IMR-90 (cell line): ENCODE measurements around the gene ZMAT5. TPM values are rescaled to one million over a fixed set of nuclear protein-coding genes. Genes with fewer than 3 reads are reported as not detected.

Experiments
- ATAC-seq: fragments of 200-7000 bp; cut with Tn5 transposase; 2 replicates; pipeline ENCODE4 v1.9.1; 2020; ENCODE audit warnings: low read depth, mild to moderate bottlenecking, moderate library complexity
- BruUV-seq: library from RNA; stranded (reverse); fragments of 400-500 nt; replicated peaks from 2 replicates; lab custom pipeline; 2021; lab: Mats Ljungman, UMichigan
- CTCF ChIA-PET: fragments of 300-600 bp; formaldehyde crosslinking; extraction: SDS; loops from one replicate; lab custom pipeline; 2021; ENCODE audit warnings: antibody characterized with exemption; lab: Yijun Ruan, JAX
- POLR2A ChIA-PET: fragments of 300-600 bp; sonication (Branson Sonifier 250); formaldehyde crosslinking; loops from one replicate; lab custom pipeline; 2022; ENCODE audit warnings: antibody characterized with exemption; ENCODE audit not compliant: unreplicated experiment; lab: Charles Lee
- DNase-seq: peaks from one replicate; pipeline ENCODE4 v3.0.0; 2013
- H2AFZ ChIP-seq: replicated peaks from 2 replicates; pipeline ENCODE3; 2013; ENCODE audit warnings: low read length, mild to moderate bottlenecking; ENCODE audit not compliant: poor library complexity
- H2AK5ac ChIP-seq: 2 replicates; pipeline ENCODE4 v1.6.1; 2013; ENCODE audit warnings: low read depth, low read length, inconsistent platforms
- H2AK9ac ChIP-seq: replicated peaks from 2 replicates; pipeline ENCODE3; 2013; ENCODE audit warnings: mild to moderate bottlenecking, low read depth, low read length, moderate library complexity; ENCODE audit not compliant: poor library complexity
- H2BK120ac ChIP-seq: 2 replicates; pipeline ENCODE4 v1.6.1; 2013; ENCODE audit warnings: low read depth, low read length, inconsistent platforms
- H2BK15ac ChIP-seq: 3 replicates; pipeline ENCODE4 v1.6.1; 2013; ENCODE audit warnings: low read depth, low read length, inconsistent platforms
- H2BK20ac ChIP-seq: 2 replicates; pipeline ENCODE4 v1.6.1; 2013; ENCODE audit warnings: low read depth, mild to moderate bottlenecking, inconsistent platforms, low read length, moderate library complexity
- H2BK5ac ChIP-seq: 2 replicates; pipeline ENCODE4 v1.6.1; 2013; ENCODE audit warnings: mild to moderate bottlenecking, low read depth, low read length, inconsistent platforms; ENCODE audit not compliant: poor library complexity, severe bottlenecking
- H3K14ac ChIP-seq: replicated peaks from 2 replicates; pipeline ENCODE4 v1.6.1; 2013; ENCODE audit warnings: low read depth, low read length, inconsistent platforms
- H3K18ac ChIP-seq: 2 replicates; pipeline ENCODE4 v1.6.1; 2013; ENCODE audit warnings: low read depth, low read length, control low read depth
- H3K23ac ChIP-seq: 2 replicates; pipeline ENCODE4 v1.6.1; 2013; ENCODE audit warnings: low read depth, low read length, inconsistent platforms
- H3K27ac ChIP-seq: 2 replicates; pipeline ENCODE4 v1.5.1; 2013; ENCODE audit warnings: mild to moderate bottlenecking, control low read depth, low read length; ENCODE audit not compliant: insufficient read depth
- H3K27me3 ChIP-seq: 2 replicates; pipeline ENCODE4 v1.6.1; 2013; ENCODE audit warnings: low read length; ENCODE audit not compliant: control insufficient read depth, insufficient read depth
- H3K36me3 ChIP-seq: 2 replicates; pipeline ENCODE4 v1.6.1; 2013; ENCODE audit warnings: low read length, mixed read lengths; ENCODE audit not compliant: control insufficient read depth, insufficient read depth
- H3K4ac ChIP-seq: 2 replicates; pipeline ENCODE4 v1.6.1; 2013; ENCODE audit warnings: low read depth, low read length, inconsistent platforms
- H3K4me1 ChIP-seq: 2 replicates; pipeline ENCODE4 v1.6.1; 2013; ENCODE audit warnings: low read length, mixed read lengths; ENCODE audit not compliant: control insufficient read depth, insufficient read depth
- H3K4me2 ChIP-seq: 2 replicates; pipeline ENCODE4 v1.6.1; 2013; ENCODE audit warnings: low read depth, mild to moderate bottlenecking, control low read depth, low read length, moderate library complexity
- H3K4me3 ChIP-seq: 2 replicates; pipeline ENCODE4 v1.5.1; 2013; ENCODE audit warnings: low read depth, mild to moderate bottlenecking, control low read depth, low read length, moderate library complexity; ENCODE audit not compliant: insufficient read depth
- H3K56ac ChIP-seq: 2 replicates; pipeline ENCODE4 v1.6.1; 2013; ENCODE audit warnings: low read length, inconsistent platforms; ENCODE audit not compliant: insufficient read depth; ENCODE audit errors: extremely low read depth
- H3K79me1 ChIP-seq, 2 experiments: 2 replicates each; pipeline ENCODE4 v1.6.1; 2013; ENCODE audit warnings: low read length in 2 of 2, inconsistent platforms in 1 of 2, low read depth in 1 of 2
- H3K9ac ChIP-seq: 2 replicates; pipeline ENCODE4 v1.6.1; 2013; ENCODE audit warnings: low read depth, low read length, control low read depth
- H3K9me1 ChIP-seq: 2 replicates; pipeline ENCODE4 v1.6.1; 2013; ENCODE audit warnings: low read length, inconsistent platforms; ENCODE audit not compliant: insufficient read depth
- H3K9me3 ChIP-seq: 2 replicates; pipeline ENCODE4 v1.6.1; 2013; ENCODE audit warnings: low read length; ENCODE audit not compliant: control insufficient read depth, insufficient read depth
- H4K20me1 ChIP-seq: 2 replicates; pipeline ENCODE4 v1.6.1; 2013; ENCODE audit warnings: low read length, inconsistent platforms; ENCODE audit not compliant: insufficient read depth
- H4K5ac ChIP-seq: 2 replicates; pipeline ENCODE4 v1.6.1; 2013; ENCODE audit warnings: mild to moderate bottlenecking, low read depth, low read length, control low read depth
- H4K8ac ChIP-seq, 2 experiments: 2 replicates each; pipeline ENCODE4 v1.6.1; 2013; ENCODE audit warnings: low read depth in 2 of 2, low read length in 2 of 2, control low read depth in 1 of 2, inconsistent platforms in 1 of 2
- H4K91ac ChIP-seq: 2 replicates; pipeline ENCODE4 v1.6.1; 2013; ENCODE audit warnings: low read depth, low read length, inconsistent platforms; ENCODE audit not compliant: insufficient read depth
- CEBPB ChIP-seq: IDR thresholded peaks from 2 replicates; pipeline ENCODE4 v1.6.1; 2012; ENCODE audit warnings: low read depth, low read length, improper control_type of control experiment
- CHD1 ChIP-seq: IDR thresholded peaks from 2 replicates; pipeline ENCODE4 v1.6.1; 2012; ENCODE audit warnings: low read depth, low read length, improper control_type of control experiment
- MXI1 ChIP-seq: IDR thresholded peaks from 2 replicates; pipeline ENCODE4 v1.6.1; 2012; ENCODE audit warnings: low read depth, mild to moderate bottlenecking, low read length, moderate library complexity, borderline replicate concordance
- POLR2A ChIP-seq: IDR thresholded peaks from 2 replicates; pipeline ENCODE4 v1.6.1; 2012; ENCODE audit warnings: mild to moderate bottlenecking, low read depth, low read length
- RCOR1 ChIP-seq: IDR thresholded peaks from 2 replicates; pipeline ENCODE4 v1.6.1; 2012; ENCODE audit warnings: mild to moderate bottlenecking, low read length, improper control_type of control experiment; ENCODE audit not compliant: insufficient replicate concordance
- USF2 ChIP-seq: fragments of 150-350 bp; IDR thresholded peaks from 2 replicates; pipeline ENCODE4 v1.6.1; 2017; ENCODE audit warnings: mild to moderate bottlenecking, antibody characterized with exemption, low read length, low read depth
- WGBS, 2 experiments: methylation state at CpG; one replicate each; pipeline versions ENCODE4 v1.1.5 to v1.1.7; 2013; ENCODE audit warnings: missing lambda C conversion rate in 2 of 2; ENCODE audit not compliant: insufficient read length in 1 of 2; ENCODE audit errors: extremely low coverage in 2 of 2; 5-methylcytosine and 5-hydroxymethylcytosine counted together
- dilution Hi-C: fragments of 300-500 bp; cut with HindIII; formaldehyde crosslinking; loops from one replicate; pipeline ENCODE4 v1.14.3; 2018; ENCODE audit warnings: low sequenced_read_pairs; ENCODE audit not compliant: unreplicated experiment
- in situ Hi-C: fragments of 300-500 bp; cut with MboI; formaldehyde crosslinking; loops from 3 replicates; pipeline ENCODE4 v1.14.3; 2019; ENCODE audit warnings: low sequenced_read_pairs, inconsistent platforms, mixed read lengths
- intact Hi-C: fragments of 100-400 bp; cut with micrococcal nuclease; formaldehyde crosslinking; loops from 2 replicates; pipeline ENCODE4 v1.10.0; 2022
- polyA plus RNA-seq, 3 experiments: library from polyadenylated mRNA; depleted of rRNA; stranded (reverse); fragments of >200 nt; gene quantifications; 2 replicates each; pipeline ENCODE4 v1.2.3, GENCODE V29; 2012; ENCODE audit warnings: low replicate concordance in 1 of 3
- total RNA-seq: library from RNA; depleted of rRNA; stranded (reverse); fragments of >200 nt; gene quantifications from 2 replicates; pipeline ENCODE4 v1.2.3, GENCODE V29; 2012

Gene ZMAT5
- total and polyA plus RNA-seq, 2 of the 4 experiments (the other 2 are of a cell fraction): 21.7 to 31.8 TPM

- Histone ChIP-seq H3K4me2 (no peak overlapping the region), H2AFZ (no peak overlapping the region), H3K14ac (no peak overlapping the region), H3K4ac (no peak overlapping the region), H3K4me3 (no peak overlapping the region), H4K5ac (no peak overlapping the region), H3K79me1 (no peaks in the 10 kb centered on the region; a peak in 1 of 4 replicates), H3K27me3 (no peaks in the 10 kb centered on the region), H4K91ac (no peak overlapping the region), H4K20me1 (no peaks in the 10 kb centered on the region), H2BK20ac (no peak overlapping the region), H2AK5ac (no peak overlapping the region), H3K23ac (no peak overlapping the region), H3K56ac (no peak overlapping the region), H2BK15ac (no peak overlapping the region), H2BK5ac (no peak overlapping the region), H3K4me1 (0 out of 2 replicates have a peak, but pooled peaks cover 2% of the 10 kb centered on the region), H2BK120ac (no peak overlapping the region), H3K9me3 (no peaks in the 10 kb centered on the region), H3K27ac (no peak overlapping the region), H3K9me1 (no peaks in the 10 kb centered on the region; the same call in 1 of the 2 replicates), H3K18ac (no peak overlapping the region), H2AK9ac (no peak overlapping the region), H3K36me3 (peaks cover 61% of the 10 kb centered on the region), H4K8ac (no peak overlapping the region), H3K9ac (no peak overlapping the region)
- POLR2A ChIA-PET: no interaction called here
- in situ Hi-C loops: no loop called here
- TF ChIP-seq POLR2A (no peak), MXI1 (no peak), CEBPB (no peak), RCOR1 (no peak), CHD1 (no peak), USF2 (no peak)
- 100% methylated on average over 3 of the region's 6 CpGs; no CpG with 5 or more reads in 1 of the 2 experiments for WGBS, 2 experiments
- CTCF ChIA-PET: no interaction called here
- intact Hi-C loops: no loop called here
- no TSS peak for BruUV-seq
- dilution Hi-C loops: no loop called here
- no peak for ATAC-seq
- no peak for DNase-seq
Measured at GRCh38 chr22:29806196-29806595, 39.4 kb upstream of the ZMAT5 start.
